Activated effector memory CD4-positive, alpha-beta T cell treated with Interleukin-2 at 50 U/mL for 16 hours (primary cell): ENCODE data around the gene RTN4.
"Not testable (repeated sequence)": the region's sequence is repeated elsewhere in the genome, so short reads cannot be mapped to it uniquely, and the experiment has no call there.

Source experiments
- DNase-seq: peaks from one replicate; pipeline ENCODE4 v3.0.0-alpha.2; 2020

The RTN4 gene

GRCh38 chr2:55063226-55063625, 13.0 kb upstream of the RTN4 start:
- DNase-seq, result no peak

DNA sequence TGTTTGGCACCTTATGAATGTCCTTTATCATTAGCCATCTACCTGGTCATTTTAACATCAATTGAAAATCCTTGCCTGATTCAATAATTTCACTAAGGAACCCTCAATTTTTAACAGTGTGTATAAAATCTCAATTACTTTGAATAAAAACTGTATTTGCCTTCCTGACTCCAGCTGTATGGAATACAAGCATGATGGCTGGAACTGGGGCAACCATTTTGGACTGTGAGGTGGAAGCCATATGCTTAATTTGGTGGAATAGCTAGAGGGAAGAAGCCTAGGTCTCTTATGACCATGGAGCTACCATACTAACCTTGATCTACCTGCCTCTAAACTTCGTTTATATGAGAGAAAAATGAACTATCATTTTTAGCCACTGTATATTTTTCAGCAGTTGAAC, 12.5 kb upstream of the RTN4 start:
- DNase-seq, result no peak

DNA sequence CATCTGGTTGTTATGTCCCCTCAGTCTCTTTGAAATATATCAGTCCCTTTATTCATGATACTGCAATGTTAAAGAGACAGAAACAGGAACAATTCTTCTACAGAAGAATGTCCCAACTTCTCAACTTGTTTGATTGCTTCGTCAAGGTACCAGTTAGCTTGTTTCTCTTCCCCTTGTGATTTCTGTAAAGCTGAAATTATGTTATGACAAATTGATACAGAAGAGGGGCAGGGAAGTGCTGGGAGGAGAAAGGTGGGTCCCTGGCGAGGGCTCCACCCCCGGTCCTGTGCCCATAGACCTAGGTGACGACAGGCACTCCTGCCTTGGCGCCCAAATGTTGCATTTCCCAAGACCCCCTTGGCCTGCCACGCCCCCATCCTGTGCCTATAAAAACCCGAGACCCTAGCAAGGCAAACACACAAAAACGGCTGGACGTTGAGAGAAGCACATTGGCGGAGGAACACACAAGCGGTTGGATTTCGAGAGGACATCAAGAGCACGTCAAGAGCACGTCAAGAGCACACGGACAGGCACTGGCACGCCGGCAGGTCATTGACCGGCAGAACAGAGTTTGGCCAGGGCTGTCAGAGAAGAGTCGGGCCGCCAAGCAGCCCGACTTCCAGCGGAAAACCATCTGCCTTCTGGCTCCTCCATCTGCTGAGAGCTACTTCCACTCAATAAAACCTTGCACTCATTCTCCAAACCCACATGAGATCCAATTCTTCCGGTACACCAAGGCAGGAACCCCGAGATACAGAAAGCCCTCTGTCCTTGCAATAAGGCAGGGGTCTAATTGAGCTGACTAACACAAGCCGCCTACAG, 11.5 kb upstream of the RTN4 start:
- no peak for DNase-seq

- DNase-seq, result no peak
Observed at GRCh38 chr2:55059793-55060192, 9.5 kb upstream of the RTN4 start.

- DNase-seq, result no peak
Observed at GRCh38 chr2:55057474-55057873, 7.2 kb upstream of the RTN4 start.

DNA sequence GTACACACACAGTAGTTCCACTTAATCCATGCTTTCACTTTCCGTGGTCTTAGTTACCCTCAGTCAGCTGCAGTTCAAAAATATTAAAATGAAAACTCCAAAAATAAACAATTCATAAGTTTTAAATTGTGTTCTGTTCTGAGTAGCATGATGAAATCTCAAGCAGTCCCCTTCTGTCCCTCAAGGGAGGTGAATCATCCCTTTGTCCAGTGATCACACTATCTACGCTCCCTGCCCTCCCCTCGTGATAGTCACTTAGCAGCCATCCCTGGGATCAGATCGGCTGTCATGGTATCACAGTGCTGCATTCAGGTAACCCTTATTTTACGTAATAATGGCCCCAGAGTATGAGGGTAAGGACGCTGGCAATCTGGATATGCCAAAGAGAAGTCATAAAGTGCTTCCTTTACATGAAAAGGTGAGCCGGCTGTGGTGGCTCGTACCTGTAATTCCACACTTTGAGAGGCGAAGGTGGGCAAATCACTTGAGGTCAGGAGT, 5.8 kb upstream of the RTN4 start:
- no peak for DNase-seq

DNA sequence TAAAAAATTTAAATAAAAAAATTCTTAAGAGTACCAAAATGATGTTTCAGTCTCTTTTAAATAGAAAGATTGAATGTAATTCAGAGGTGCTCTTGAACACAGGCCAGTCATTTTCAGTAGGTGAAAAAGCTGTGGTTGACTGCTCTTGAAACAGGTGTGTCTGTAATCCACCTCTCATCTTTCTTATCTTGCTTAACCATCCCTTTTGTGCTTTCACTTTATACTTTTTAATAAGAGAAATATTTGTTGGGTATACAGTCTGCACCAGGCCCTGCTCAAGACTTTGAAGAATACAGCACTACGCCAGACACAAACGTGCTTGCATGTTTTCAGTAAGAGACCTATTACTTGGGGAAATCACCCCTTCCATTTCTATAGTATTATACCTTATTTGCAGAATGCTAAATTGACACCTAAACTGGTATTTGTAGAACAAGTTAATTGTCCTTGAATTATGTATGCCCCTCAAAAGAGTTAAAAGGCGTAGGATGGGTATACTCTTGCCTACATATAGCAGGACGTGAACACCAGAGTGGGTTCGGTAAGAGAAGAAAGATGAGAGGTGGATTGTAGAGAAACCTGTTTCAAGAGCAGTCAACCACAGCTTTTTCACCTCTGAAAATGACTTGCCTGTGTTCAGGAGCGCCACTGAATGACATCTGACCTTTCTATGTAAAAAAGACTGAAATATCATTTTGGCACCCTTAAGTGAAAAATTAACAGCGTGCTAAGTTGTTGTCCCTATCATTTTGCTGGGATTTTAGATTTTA, 4.0 kb upstream of the RTN4 start:
- DNase-seq, result no peak

DNA sequence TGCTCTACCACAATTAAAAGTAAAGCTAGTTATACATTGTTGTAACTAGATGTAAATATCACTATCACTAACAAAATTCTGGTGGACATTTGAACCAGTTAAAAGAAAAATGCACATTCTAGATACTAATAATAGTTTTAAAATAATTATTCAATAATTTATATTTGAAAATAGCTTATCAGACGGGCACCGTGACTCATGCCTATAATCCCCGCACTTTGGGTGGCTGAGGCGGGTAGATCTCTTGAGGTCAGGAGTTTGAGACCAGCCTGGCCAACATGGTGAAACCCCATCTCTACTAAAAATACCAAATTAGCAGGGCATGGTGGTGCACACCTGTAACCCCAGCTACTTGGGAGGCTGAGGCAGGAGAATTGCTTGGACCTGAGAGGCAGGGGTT, 3.0 kb upstream of the RTN4 start:
- not testable (repeated sequence) for DNase-seq

DNA sequence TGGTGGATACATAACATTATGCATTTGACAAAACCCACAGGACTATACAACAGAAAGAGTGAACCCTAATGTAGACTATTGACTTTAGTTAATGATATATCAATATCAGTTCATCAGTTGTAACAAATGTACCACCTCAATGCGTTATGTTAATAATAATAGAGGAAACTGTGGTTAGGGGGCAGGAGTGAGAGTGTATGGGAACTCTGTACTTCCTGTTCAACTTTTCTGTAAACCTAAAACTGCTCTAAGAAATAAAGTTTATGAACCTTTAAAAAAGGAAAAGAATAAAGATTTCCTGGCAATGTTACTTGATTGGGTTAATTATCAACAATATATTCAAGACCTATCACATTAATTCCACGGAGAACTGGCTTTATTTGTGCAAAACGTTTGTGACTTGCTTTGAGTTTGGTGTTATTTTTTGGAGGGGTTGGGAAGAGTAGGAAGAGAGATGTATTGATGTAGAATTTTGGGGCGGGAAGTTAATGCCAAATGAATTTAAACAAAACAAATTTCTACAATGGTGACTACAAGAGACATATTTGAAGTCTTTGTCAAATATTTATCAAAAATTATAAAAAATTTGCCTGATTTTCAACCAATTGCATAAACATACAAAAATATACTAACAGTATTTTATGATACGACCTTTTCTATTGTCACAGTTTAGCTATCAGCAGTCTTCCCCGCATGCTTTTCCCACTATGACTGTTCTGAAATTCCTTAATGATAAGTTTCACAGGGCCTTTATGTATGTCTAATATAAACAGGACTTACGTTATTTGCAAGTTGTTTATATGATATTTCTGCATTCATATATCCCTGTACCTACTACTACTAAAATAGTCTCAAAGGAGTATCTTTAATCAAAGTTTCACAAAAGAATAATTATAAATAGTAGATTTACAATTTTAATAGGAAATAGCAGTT, 2.1 kb upstream of the RTN4 start:
- DNase-seq, result no peak

- DNase-seq, result peak; percentile 4
Observed at GRCh38 chr2:55051026-55051866, 995 bp upstream of the RTN4 start.

GRCh38 chr2:55049821-55050099, 491 bp downstream of the RTN4 start:
- no peak for DNase-seq

- peak; percentile 46 for DNase-seq
Observed at GRCh38 chr2:55049043-55049820, 1.0 kb downstream of the RTN4 start.

DNA sequence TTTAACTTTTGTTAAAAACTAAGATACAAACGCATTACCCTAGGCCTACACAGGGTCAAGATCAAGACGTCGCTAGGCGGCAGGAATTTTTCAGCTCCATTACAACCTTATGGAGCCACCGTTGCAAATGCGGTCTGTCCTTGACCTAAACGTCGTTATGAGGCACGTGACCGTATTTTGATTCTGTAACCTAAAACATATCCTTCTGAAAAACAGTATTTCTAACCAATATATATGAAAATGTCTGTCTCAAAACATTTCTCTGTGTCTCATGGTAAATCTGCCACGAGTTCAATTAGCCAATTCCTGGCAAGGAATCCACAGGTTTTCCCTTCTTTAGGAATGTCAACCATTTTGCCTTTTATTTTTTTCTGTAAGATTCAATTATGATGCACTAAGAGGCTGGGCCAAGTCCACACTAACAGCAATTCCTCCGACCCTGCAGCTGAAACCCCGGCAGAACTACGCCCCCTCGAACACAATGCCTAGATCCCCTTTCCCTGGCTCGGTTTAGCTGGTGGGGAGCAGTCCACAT, 1.7 kb downstream of the RTN4 start:
- no peak for DNase-seq

- DNase-seq, result no peak
Observed at GRCh38 chr2:55047677-55048299, 2.5 kb downstream of the RTN4 start.

- DNase-seq, result no peak
Observed at GRCh38 chr2:55045780-55046179, 4.5 kb downstream of the RTN4 start.

DNA sequence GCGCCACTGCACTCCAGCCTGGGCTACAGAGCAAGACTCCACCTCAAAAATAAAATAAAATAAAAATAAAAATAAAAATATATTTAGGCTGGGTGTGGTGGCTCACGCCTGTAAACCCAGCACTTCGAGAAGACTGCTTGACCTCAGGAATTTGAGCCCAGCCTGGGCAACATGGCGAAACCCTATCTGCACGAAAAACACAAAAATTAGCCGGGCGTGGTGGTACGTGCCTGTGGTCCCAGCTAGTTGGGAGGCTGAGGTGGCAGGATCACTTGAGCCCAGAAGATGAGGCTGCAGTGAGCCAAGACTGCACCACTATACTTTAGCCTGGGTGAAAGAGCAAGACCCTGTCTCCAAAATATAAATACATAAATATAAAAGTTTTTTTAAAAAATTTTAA, 6.4 kb downstream of the RTN4 start:
- DNase-seq, result no peak

- DNase-seq, result no peak
Observed at GRCh38 chr2:55038428-55038827, 11.8 kb downstream of the RTN4 start.

DNA sequence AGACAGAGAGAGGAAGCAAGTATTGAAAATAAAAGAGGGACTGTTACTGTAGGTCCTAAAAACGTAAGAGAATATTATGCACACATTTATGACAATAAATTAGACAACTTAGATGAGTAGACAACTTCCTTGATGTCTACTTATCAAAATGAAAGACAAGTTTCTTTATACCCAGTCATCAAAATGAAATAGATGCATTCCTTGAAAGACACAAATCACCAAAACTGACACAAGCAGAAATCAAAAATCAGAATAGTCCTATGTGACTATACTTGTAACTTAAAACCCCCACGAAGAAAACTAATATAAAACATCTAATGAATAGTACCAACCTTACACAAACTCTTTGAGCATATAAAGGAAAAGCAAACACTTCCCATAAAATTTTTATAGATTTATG, 14.5 kb downstream of the RTN4 start:
- no peak for DNase-seq

DNA sequence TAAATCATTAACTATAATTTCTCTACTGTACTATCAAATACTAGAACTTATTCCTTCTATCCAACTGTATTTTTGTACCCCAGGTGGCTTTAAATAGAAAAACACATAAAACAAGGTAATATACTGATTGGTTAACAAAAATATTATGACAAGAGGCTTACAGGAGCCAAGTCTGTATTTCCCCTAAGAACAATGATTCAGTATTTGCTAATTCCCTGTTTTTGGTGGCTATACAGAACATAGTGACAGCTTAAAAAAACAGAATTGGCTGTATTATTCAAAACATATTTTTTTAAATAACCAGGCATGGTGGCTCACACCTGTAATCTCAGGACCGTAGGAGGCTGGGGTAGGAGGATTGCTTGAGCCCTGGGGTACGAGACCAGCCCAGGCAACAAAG, 16.3 kb downstream of the RTN4 start:
- no peak for DNase-seq

- DNase-seq, result no peak
Observed at GRCh38 chr2:55033076-55033742, 17.0 kb downstream of the RTN4 start.
